ENCODE results near the gene CCN5. TPM values are rescaled to one million over a fixed set of nuclear protein-coding genes. Genes with fewer than 3 reads are reported as not detected.
A peak's percentile ranks its signal among the peaks of the same experiment; 100 is the strongest.

The CCN5 gene
- total and polyA plus RNA-seq, 7 experiments from 2014 or later = not detected

- ATAC-seq (no peak), DNase-seq (no peak)
- intact Hi-C loops (cut with micrococcal nuclease) = no loop called here
- Histone ChIP-seq H3K9me3 (ENCODE audit: control insufficient read depth in 2 of 3, low read length in 3 of 3) (no peaks in the 10 kb centered on the region), H3K4me3 (ENCODE audit: low read length) (no peak overlapping the region), H3K36me3 (ENCODE audit: control insufficient read depth in 2 of 3, insufficient read depth in 3 of 3, low read length in 3 of 3) (no peaks in the 10 kb centered on the region), H3K4me1 (ENCODE audit: control insufficient read depth in 2 of 2, insufficient read depth in 2 of 2, low read length in 2 of 2) (no peaks in the 10 kb centered on the region), H3K27me3 (ENCODE audit: control insufficient read depth in 2 of 2, insufficient read depth in 2 of 2, low read length in 2 of 2) (no peaks in the 10 kb centered on the region), H3K27ac (ENCODE audit: low read depth, low read length) (no peak overlapping the region)
- Mint-ChIP-seq H3K27ac (no peak overlapping the region), H3K4me3 (no peak overlapping the region), H3K36me3 (no peaks in the 10 kb centered on the region), H3K4me1 (no peaks in the 10 kb centered on the region), H3K27me3 (no peaks in the 10 kb centered on the region), H3K9me3 (no peaks in the 10 kb centered on the region)
- ChIA-PET CTCF (interaction anchor here (0.7 kb wide), 1 partner anchor 38 kb away, joined by 5 read pairs; no protein-coding TSS in a partner anchor), POLR2A (no interaction called here)
These were observed 6.0 kb downstream of the CCN5 start for GRCh38 chr20:44720997-44721784.

- H3K9me3 Mint-ChIP-seq = no peaks in the 10 kb centered on the region
- Histone ChIP-seq H3K4me1 (ENCODE audit: control insufficient read depth in 2 of 2, insufficient read depth in 2 of 2, low read length in 2 of 2) (no peaks in the 10 kb centered on the region), H3K27ac (ENCODE audit: low read depth, low read length) (no peak overlapping the region), H3K9me3 (ENCODE audit: control insufficient read depth in 2 of 3, low read length in 3 of 3) (no peaks in the 10 kb centered on the region), H3K27me3 (ENCODE audit: control insufficient read depth in 2 of 2, insufficient read depth in 2 of 2, low read length in 2 of 2) (no peaks in the 10 kb centered on the region), H3K36me3 (ENCODE audit: control insufficient read depth in 2 of 3, insufficient read depth in 3 of 3, low read length in 3 of 3) (no peaks in the 10 kb centered on the region), H3K4me3 (ENCODE audit: low read length) (no peak overlapping the region)
- no peaks in the 10 kb centered on the region for H3K27me3 Mint-ChIP-seq
- H3K4me1 Mint-ChIP-seq = peaks cover 0 to 3% (median 0%) of the 10 kb centered on the region in 7 donors
- no peak overlapping the region for H3K27ac Mint-ChIP-seq
- ATAC-seq (no peak), DNase-seq (no peak)
- ChIA-PET POLR2A (no interaction called here), CTCF (no interaction called here)
- H3K36me3 Mint-ChIP-seq = no peaks in the 10 kb centered on the region
- intact Hi-C loops (cut with micrococcal nuclease) = no loop called here
- H3K4me3 Mint-ChIP-seq = no peak overlapping the region
These were observed 6.6 kb downstream of the CCN5 start for GRCh38 chr20:44721785-44722054.

GRCh38 chr20:44722990-44723389, 7.8 kb downstream of the CCN5 start:
- Mint-ChIP-seq H3K27me3 (no peaks in the 10 kb centered on the region), H3K27ac (peak overlapping the region in 1 of 9 donors; percentile 77), H3K9me3 (no peaks in the 10 kb centered on the region), H3K4me3 (no peak overlapping the region), H3K36me3 (no peaks in the 10 kb centered on the region), H3K4me1 (peaks cover 0 to 3% (median 0%) of the 10 kb centered on the region in 7 donors)
- ATAC-seq = no peak
- Histone ChIP-seq H3K27me3 (ENCODE audit: control insufficient read depth in 2 of 2, insufficient read depth in 2 of 2, low read length in 2 of 2) (no peaks in the 10 kb centered on the region), H3K27ac (ENCODE audit: low read depth, low read length) (no peak overlapping the region), H3K4me1 (ENCODE audit: control insufficient read depth in 2 of 2, insufficient read depth in 2 of 2, low read length in 2 of 2) (no peaks in the 10 kb centered on the region), H3K4me3 (ENCODE audit: low read length) (no peak overlapping the region), H3K36me3 (ENCODE audit: control insufficient read depth in 2 of 3, insufficient read depth in 3 of 3, low read length in 3 of 3) (no peaks in the 10 kb centered on the region), H3K9me3 (ENCODE audit: control insufficient read depth in 2 of 3, low read length in 3 of 3) (no peaks in the 10 kb centered on the region)
- CTCF ChIA-PET = interaction anchor here (0.7 to 1.8 kb wide), 2 partner anchors 26 to 38 kb away, joined by 5 read pairs; no protein-coding TSS in a partner anchor
- POLR2A ChIA-PET = no interaction called here
- no peak for DNase-seq
- intact Hi-C loops (cut with micrococcal nuclease) = no loop called here

GRCh38 chr20:44723391-44723790, 8.2 kb downstream of the CCN5 start:
- H3K27ac ChIP-seq (ENCODE audit: low read depth, low read length) = no peak overlapping the region
- CTCF ChIA-PET = interaction anchor here (1.8 kb wide), 1 partner anchor 38 kb away, joined by 5 read pairs; no protein-coding TSS in a partner anchor
- POLR2A ChIA-PET = no interaction called here
- intact Hi-C loops (cut with micrococcal nuclease) = no loop called here
- Mint-ChIP-seq H3K4me3 (no peak overlapping the region), H3K4me1 (peaks cover 0 to 3% (median 0%) of the 10 kb centered on the region in 7 donors), H3K36me3 (no peaks in the 10 kb centered on the region), H3K27me3 (no peaks in the 10 kb centered on the region), H3K27ac (no peak overlapping the region), H3K9me3 (no peaks in the 10 kb centered on the region)
- DNase-seq (no peak), ATAC-seq (no peak)
- H3K27me3 ChIP-seq (ENCODE audit: control insufficient read depth in 2 of 2, insufficient read depth in 2 of 2, low read length in 2 of 2) = no peaks in the 10 kb centered on the region
- no peaks in the 10 kb centered on the region for H3K36me3 ChIP-seq (ENCODE audit: control insufficient read depth in 2 of 3, insufficient read depth in 3 of 3, low read length in 3 of 3)
- H3K4me1 ChIP-seq (ENCODE audit: control insufficient read depth in 2 of 2, insufficient read depth in 2 of 2, low read length in 2 of 2) = no peaks in the 10 kb centered on the region
- no peaks in the 10 kb centered on the region for H3K9me3 ChIP-seq (ENCODE audit: control insufficient read depth in 2 of 3, low read length in 3 of 3)
- no peak overlapping the region for H3K4me3 ChIP-seq (ENCODE audit: low read length)

- H3K27me3 ChIP-seq (ENCODE audit: control insufficient read depth in 2 of 2, insufficient read depth in 2 of 2, low read length in 2 of 2) = no peaks in the 10 kb centered on the region
- H3K36me3 Mint-ChIP-seq = no peaks in the 10 kb centered on the region
- no peak overlapping the region for H3K27ac Mint-ChIP-seq
- H3K9me3 ChIP-seq (ENCODE audit: control insufficient read depth in 2 of 3, low read length in 3 of 3) = no peaks in the 10 kb centered on the region
- intact Hi-C loops (cut with micrococcal nuclease) = no loop called here
- ATAC-seq (no peak), DNase-seq (no peak)
- no peaks in the 10 kb centered on the region for H3K27me3 Mint-ChIP-seq
- H3K27ac ChIP-seq (ENCODE audit: low read depth, low read length) = no peak overlapping the region
- H3K9me3 Mint-ChIP-seq = no peaks in the 10 kb centered on the region
- H3K4me3 ChIP-seq (ENCODE audit: low read length) = no peak overlapping the region
- no peaks in the 10 kb centered on the region for H3K4me1 ChIP-seq (ENCODE audit: control insufficient read depth in 2 of 2, insufficient read depth in 2 of 2, low read length in 2 of 2)
- H3K4me3 Mint-ChIP-seq = no peak overlapping the region
- peaks cover 0 to 3% (median 0%) of the 10 kb centered on the region in 7 donors for H3K4me1 Mint-ChIP-seq
- CTCF ChIA-PET = interaction anchor here (0.6 to 1.8 kb wide), 3 partner anchors 39 to 184 kb away, joined by 3 to 5 read pairs (median 3); no protein-coding TSS in a partner anchor
- POLR2A ChIA-PET = no interaction called here
- no peaks in the 10 kb centered on the region for H3K36me3 ChIP-seq (ENCODE audit: control insufficient read depth in 2 of 3, insufficient read depth in 3 of 3, low read length in 3 of 3)
These were observed 8.7 kb downstream of the CCN5 start for GRCh38 chr20:44723798-44724362.

- H3K36me3 ChIP-seq (ENCODE audit: control insufficient read depth in 2 of 3, insufficient read depth in 3 of 3, low read length in 3 of 3) = no peaks in the 10 kb centered on the region
- CTCF ChIA-PET = interaction anchor here (0.6 to 1.8 kb wide), 3 partner anchors 40 to 184 kb away, joined by 3 to 5 read pairs (median 3); no protein-coding TSS in a partner anchor
These were observed 9.4 kb downstream of the CCN5 start for GRCh38 chr20:44724423-44725091.

More at GRCh38 chr20:44724423-44725091, 9.4 kb downstream of the CCN5 start:
- Histone ChIP-seq H3K27ac (ENCODE audit: low read depth, low read length) (no peak overlapping the region), H3K4me3 (ENCODE audit: low read length) (no peak overlapping the region), H3K27me3 (ENCODE audit: control insufficient read depth in 2 of 2, insufficient read depth in 2 of 2, low read length in 2 of 2) (no peaks in the 10 kb centered on the region), H3K4me1 (ENCODE audit: control insufficient read depth in 2 of 2, insufficient read depth in 2 of 2, low read length in 2 of 2) (no peaks in the 10 kb centered on the region), H3K9me3 (ENCODE audit: control insufficient read depth in 2 of 3, low read length in 3 of 3) (no peaks in the 10 kb centered on the region)
- H3K36me3 Mint-ChIP-seq = no peaks in the 10 kb centered on the region
- H3K27ac Mint-ChIP-seq = no peak overlapping the region
- intact Hi-C loops (cut with micrococcal nuclease) = no loop called here
- POLR2A ChIA-PET = no interaction called here
- no peak overlapping the region for H3K4me3 Mint-ChIP-seq
- peaks cover 0 to 3% (median 0%) of the 10 kb centered on the region in 7 donors for H3K4me1 Mint-ChIP-seq
- DNase-seq (no peak), ATAC-seq (no peak)
- no peaks in the 10 kb centered on the region for H3K27me3 Mint-ChIP-seq
- H3K9me3 Mint-ChIP-seq = no peaks in the 10 kb centered on the region
